BLaER1 (cell line): ENCODE measurements around the gene PTPRN2.

Experiments used
- H3K27ac ChIP-seq: shearing (Covaris generic); formaldehyde crosslinking; 2 replicates; pipeline ENCODE4 v1.8.1; 2022
- H3K27me3 ChIP-seq: shearing (Covaris generic); formaldehyde crosslinking; 2 replicates; pipeline ENCODE4 v1.8.1; 2022
- H3K36me3 ChIP-seq: shearing (Covaris generic); formaldehyde crosslinking; 2 replicates; pipeline ENCODE4 v1.8.1; 2022
- H3K4me1 ChIP-seq: shearing (Covaris generic); formaldehyde crosslinking; 2 replicates; pipeline ENCODE4 v1.8.1; 2022
- H3K4me2 ChIP-seq: shearing (Covaris generic); formaldehyde crosslinking; 2 replicates; pipeline ENCODE4 v1.8.1; 2022
- H3K4me3 ChIP-seq: shearing (Covaris generic); formaldehyde crosslinking; 2 replicates; pipeline ENCODE4 v1.8.1; 2022
- H3K9ac ChIP-seq: shearing (Covaris generic); formaldehyde crosslinking; 2 replicates; pipeline ENCODE4 v1.8.1; 2022
- H3K9me3 ChIP-seq: shearing (Covaris generic); formaldehyde crosslinking; 2 replicates; pipeline ENCODE4 v1.8.1; 2022
- H4K20me1 ChIP-seq: shearing (Covaris generic); formaldehyde crosslinking; 2 replicates; pipeline ENCODE4 v1.8.1; 2022
- Cebpa-rat ChIP-seq: shearing (Covaris generic); IDR thresholded peaks from 2 replicates; pipeline ENCODE4 v1.8.1; 2022

The PTPRN2 gene

GRCh38 chr7:158322616-158323530 lies 264.8 kb downstream of the PTPRN2 start:
- no peaks in the 10 kb centered on the region for H3K27me3 ChIP-seq
- H3K27ac ChIP-seq, result no peak overlapping the region
- H3K4me2 ChIP-seq, result peak overlapping the region; percentile 49
- H3K9ac ChIP-seq, result no peak overlapping the region
- no peak for TF ChIP-seq Cebpa-rat
- no peaks in the 10 kb centered on the region; the same call in 1 of the 2 replicates for H3K9me3 ChIP-seq
- H3K4me3 ChIP-seq, result no peak overlapping the region
- no peaks in the 10 kb centered on the region for H3K36me3 ChIP-seq
- H4K20me1 ChIP-seq, result no peaks in the 10 kb centered on the region
- H3K4me1 ChIP-seq, result peaks cover 32% of the 10 kb centered on the region

- H3K36me3 ChIP-seq, result no peaks in the 10 kb centered on the region
- H3K27me3 ChIP-seq, result no peaks in the 10 kb centered on the region
- H3K4me3 ChIP-seq, result no peak overlapping the region
- H3K4me2 ChIP-seq, result peak overlapping the region; percentile 49
- no peak for TF ChIP-seq Cebpa-rat
- no peak overlapping the region for H3K27ac ChIP-seq
- H3K9me3 ChIP-seq, result peaks cover under 1% of the 10 kb centered on the region
- peaks cover 33% of the 10 kb centered on the region for H3K4me1 ChIP-seq
- H3K9ac ChIP-seq, result no peak overlapping the region
- no peaks in the 10 kb centered on the region for H4K20me1 ChIP-seq
Observed at GRCh38 chr7:158321936-158322615, 265.5 kb downstream of the PTPRN2 start.

GRCh38 chr7:158321056-158321700 lies 266.4 kb downstream of the PTPRN2 start:
- TF ChIP-seq Cebpa-rat, result no peak
- H3K4me3 ChIP-seq, result no peak overlapping the region
- H3K9me3 ChIP-seq, result peaks cover 10% of the 10 kb centered on the region
- peaks cover 34% of the 10 kb centered on the region for H3K4me1 ChIP-seq
- H3K4me2 ChIP-seq, result no peak overlapping the region
- H3K9ac ChIP-seq, result no peak overlapping the region
- H3K27ac ChIP-seq, result no peak overlapping the region
- H3K36me3 ChIP-seq, result no peaks in the 10 kb centered on the region
- H4K20me1 ChIP-seq, result no peaks in the 10 kb centered on the region
- no peaks in the 10 kb centered on the region for H3K27me3 ChIP-seq

GRCh38 chr7:158320328-158320727 lies 267.3 kb downstream of the PTPRN2 start:
- no peak overlapping the region for H3K27ac ChIP-seq
- no peak for TF ChIP-seq Cebpa-rat
- H3K4me1 ChIP-seq, result peaks cover 34% of the 10 kb centered on the region
- no peak overlapping the region for H3K4me3 ChIP-seq
- no peaks in the 10 kb centered on the region for H4K20me1 ChIP-seq
- peaks cover 18% of the 10 kb centered on the region for H3K9me3 ChIP-seq
- no peaks in the 10 kb centered on the region for H3K36me3 ChIP-seq
- H3K4me2 ChIP-seq, result no peak overlapping the region
- H3K27me3 ChIP-seq, result no peaks in the 10 kb centered on the region
- H3K9ac ChIP-seq, result no peak overlapping the region

- no peaks in the 10 kb centered on the region for H3K27me3 ChIP-seq
- H3K4me1 ChIP-seq, result peaks cover 34% of the 10 kb centered on the region
- TF ChIP-seq Cebpa-rat, result no peak
- H3K27ac ChIP-seq, result peak overlapping the region; percentile 74; the same call in 1 of the 2 replicates
- H4K20me1 ChIP-seq, result no peaks in the 10 kb centered on the region
- H3K9me3 ChIP-seq, result peaks cover 33% of the 10 kb centered on the region
- no peak overlapping the region for H3K4me3 ChIP-seq
- H3K36me3 ChIP-seq, result no peaks in the 10 kb centered on the region
- H3K4me2 ChIP-seq, result peak overlapping the region; percentile 61
- no peak overlapping the region; the same call in 1 of the 2 replicates for H3K9ac ChIP-seq
Observed at GRCh38 chr7:158318511-158318913, 269.1 kb downstream of the PTPRN2 start.

- Histone ChIP-seq H3K9me3 (peaks cover 43% of the 10 kb centered on the region), H4K20me1 (no peaks in the 10 kb centered on the region), H3K4me1 (peaks cover 26% of the 10 kb centered on the region), H3K36me3 (0 out of 2 replicates have a peak, but pooled peaks cover 6% of the 10 kb centered on the region), H3K27ac (peak overlapping the region; percentile 74), H3K9ac (peak overlapping the region; percentile 58), H3K4me3 (peak overlapping the region; percentile 1; the same call in 1 of the 2 replicates), H3K27me3 (no peaks in the 10 kb centered on the region), H3K4me2 (peak overlapping the region; percentile 61)
- no peak for TF ChIP-seq Cebpa-rat
Observed at GRCh38 chr7:158317238-158318205, 270.1 kb downstream of the PTPRN2 start.

- no peak for TF ChIP-seq Cebpa-rat
- 0 out of 2 replicates have a peak overlapping the region, but pooled peaks have one; percentile 74 for H3K27ac ChIP-seq
- 0 out of 2 replicates have a peak, but pooled peaks cover 6% of the 10 kb centered on the region for H3K36me3 ChIP-seq
- no peaks in the 10 kb centered on the region for H3K27me3 ChIP-seq
- no peak overlapping the region for H3K9ac ChIP-seq
- H3K4me2 ChIP-seq, result no peak overlapping the region
- no peak overlapping the region for H3K4me3 ChIP-seq
- H4K20me1 ChIP-seq, result no peaks in the 10 kb centered on the region
- H3K9me3 ChIP-seq, result peaks cover 43% of the 10 kb centered on the region
- H3K4me1 ChIP-seq, result peaks cover 17% of the 10 kb centered on the region
Observed at GRCh38 chr7:158316466-158317031, 271.1 kb downstream of the PTPRN2 start.

GRCh38 chr7:158315881-158316280 lies 271.7 kb downstream of the PTPRN2 start:
- Histone ChIP-seq H3K4me1 (peaks cover 17% of the 10 kb centered on the region), H3K4me3 (no peak overlapping the region), H4K20me1 (no peaks in the 10 kb centered on the region), H3K27me3 (no peaks in the 10 kb centered on the region), H3K4me2 (no peak overlapping the region), H3K27ac (no peak overlapping the region), H3K9ac (no peak overlapping the region), H3K9me3 (peaks cover 43% of the 10 kb centered on the region), H3K36me3 (0 out of 2 replicates have a peak, but pooled peaks cover 6% of the 10 kb centered on the region)
- no peak for TF ChIP-seq Cebpa-rat
